AG09309 (cell line): ENCODE measurements around the gene PKIG.
A peak's percentile ranks its signal among the peaks of the same experiment; 100 is the strongest.

Experiments used
- DNase-seq: peaks from one replicate; pipeline ENCODE4 v3.0.0-alpha.2; 2010; ENCODE audit warnings: low read depth
- H3K4me3 ChIP-seq: 2 replicates; pipeline ENCODE4 v1.5.1; 2011; ENCODE audit warnings: mild to moderate bottlenecking, low read depth, low read length, moderate library complexity; ENCODE audit not compliant: control insufficient read depth
- TF ChIP-seq, protein P1 (sequence below): IDR thresholded peaks from 2 replicates; pipeline ENCODE4 v1.5.1; 2011; ENCODE audit warnings: mild to moderate bottlenecking, low read depth, low read length, inconsistent platforms; ENCODE audit not compliant: insufficient read depth, control insufficient read depth; ENCODE audit errors: missing control alignments

Gene PKIG

DNA sequence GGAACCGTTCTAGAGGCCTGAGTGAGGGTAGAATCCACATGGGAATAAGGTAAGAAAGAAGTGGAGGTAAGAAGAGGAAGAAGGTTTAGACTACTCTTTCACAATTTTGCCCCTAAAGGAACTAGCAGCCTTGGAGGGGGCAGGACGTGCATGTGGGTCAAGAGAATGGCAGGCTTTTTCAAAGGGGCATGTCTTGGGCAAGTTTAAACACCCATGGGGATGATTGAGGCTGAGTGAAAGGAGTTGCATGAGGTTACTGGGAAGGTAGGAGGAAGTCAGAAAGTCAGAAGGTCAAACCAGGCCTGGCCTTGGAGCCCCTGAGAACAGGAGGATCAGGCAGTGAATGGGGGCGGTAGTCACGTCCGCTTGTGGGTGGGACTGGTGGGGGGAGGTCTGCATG lies 58.9 kb downstream of the PKIG start:
- H3K4me3 ChIP-seq: no peak overlapping the region
- no peak for DNase-seq
- TF ChIP-seq, protein P1, sequence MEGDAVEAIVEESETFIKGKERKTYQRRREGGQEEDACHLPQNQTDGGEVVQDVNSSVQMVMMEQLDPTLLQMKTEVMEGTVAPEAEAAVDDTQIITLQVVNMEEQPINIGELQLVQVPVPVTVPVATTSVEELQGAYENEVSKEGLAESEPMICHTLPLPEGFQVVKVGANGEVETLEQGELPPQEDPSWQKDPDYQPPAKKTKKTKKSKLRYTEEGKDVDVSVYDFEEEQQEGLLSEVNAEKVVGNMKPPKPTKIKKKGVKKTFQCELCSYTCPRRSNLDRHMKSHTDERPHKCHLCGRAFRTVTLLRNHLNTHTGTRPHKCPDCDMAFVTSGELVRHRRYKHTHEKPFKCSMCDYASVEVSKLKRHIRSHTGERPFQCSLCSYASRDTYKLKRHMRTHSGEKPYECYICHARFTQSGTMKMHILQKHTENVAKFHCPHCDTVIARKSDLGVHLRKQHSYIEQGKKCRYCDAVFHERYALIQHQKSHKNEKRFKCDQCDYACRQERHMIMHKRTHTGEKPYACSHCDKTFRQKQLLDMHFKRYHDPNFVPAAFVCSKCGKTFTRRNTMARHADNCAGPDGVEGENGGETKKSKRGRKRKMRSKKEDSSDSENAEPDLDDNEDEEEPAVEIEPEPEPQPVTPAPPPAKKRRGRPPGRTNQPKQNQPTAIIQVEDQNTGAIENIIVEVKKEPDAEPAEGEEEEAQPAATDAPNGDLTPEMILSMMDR: no peak

DNA sequence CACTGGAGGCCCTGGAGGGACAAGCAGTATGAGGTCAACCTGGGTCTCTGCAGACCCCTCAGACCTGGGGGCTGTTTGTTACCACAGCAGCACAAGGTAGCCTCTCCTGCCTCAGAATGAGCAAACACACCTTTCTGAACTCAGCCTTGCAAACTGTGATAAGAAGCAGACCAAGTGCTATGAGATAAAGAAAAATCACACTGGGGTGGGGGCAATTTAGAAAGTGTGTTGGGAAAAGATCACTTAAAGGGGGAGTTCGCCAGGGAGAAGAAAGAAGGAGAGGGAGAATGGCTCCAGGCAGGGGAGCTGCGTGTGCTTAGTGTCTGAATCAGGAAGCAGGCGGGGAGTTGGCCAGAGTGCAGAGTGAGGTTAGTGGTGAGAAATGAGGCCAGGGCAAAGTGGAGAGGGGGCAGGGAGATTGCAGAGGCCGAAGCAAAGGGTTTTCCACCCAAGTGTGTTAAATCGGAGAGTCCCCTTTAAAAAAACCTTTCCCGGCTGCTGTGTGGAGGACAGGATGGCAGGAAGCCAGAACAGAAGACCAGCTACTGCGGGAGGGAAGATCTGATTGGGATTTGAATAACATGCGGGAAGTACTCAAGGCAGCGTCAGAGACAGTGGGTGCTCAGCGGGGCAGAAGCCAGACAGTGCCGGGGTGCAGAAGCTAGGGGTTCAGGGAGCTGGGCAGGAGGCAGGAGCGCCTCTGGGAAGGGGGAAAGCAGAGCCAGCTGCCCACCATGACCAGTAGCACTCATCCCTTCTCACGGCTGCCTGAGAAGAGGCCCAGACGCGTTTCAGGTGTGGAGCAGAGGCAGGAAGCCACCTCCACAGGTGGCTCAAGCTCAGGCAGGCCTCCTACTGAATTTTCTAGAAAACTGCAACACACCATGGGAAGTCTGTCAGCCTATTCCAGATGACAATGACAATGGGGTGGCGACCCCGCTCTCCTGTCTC lies 60.1 kb downstream of the PKIG start:
- TF ChIP-seq, protein P1: no peak
- DNase-seq: peak; percentile 42
- H3K4me3 ChIP-seq: no peak overlapping the region

DNA sequence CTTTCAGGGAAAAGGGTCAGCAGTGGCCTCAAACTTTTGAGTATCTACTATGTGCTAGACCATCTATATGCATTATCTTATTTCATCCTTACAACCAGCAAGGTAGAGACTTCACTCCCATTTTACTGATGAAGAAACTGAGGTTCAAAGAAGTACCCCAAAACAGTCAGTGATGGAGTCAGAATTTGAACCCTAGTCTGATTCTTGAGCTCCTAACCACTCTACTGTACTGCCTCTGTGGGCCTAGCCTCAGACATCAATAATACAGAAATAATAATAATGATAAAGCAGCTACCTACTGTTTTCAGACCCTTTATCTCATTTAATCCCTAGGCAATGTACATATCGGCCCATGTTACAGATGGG lies 60.8 kb downstream of the PKIG start:
- no peak overlapping the region for H3K4me3 ChIP-seq
- DNase-seq: no peak
- TF ChIP-seq, protein P1: no peak

DNA sequence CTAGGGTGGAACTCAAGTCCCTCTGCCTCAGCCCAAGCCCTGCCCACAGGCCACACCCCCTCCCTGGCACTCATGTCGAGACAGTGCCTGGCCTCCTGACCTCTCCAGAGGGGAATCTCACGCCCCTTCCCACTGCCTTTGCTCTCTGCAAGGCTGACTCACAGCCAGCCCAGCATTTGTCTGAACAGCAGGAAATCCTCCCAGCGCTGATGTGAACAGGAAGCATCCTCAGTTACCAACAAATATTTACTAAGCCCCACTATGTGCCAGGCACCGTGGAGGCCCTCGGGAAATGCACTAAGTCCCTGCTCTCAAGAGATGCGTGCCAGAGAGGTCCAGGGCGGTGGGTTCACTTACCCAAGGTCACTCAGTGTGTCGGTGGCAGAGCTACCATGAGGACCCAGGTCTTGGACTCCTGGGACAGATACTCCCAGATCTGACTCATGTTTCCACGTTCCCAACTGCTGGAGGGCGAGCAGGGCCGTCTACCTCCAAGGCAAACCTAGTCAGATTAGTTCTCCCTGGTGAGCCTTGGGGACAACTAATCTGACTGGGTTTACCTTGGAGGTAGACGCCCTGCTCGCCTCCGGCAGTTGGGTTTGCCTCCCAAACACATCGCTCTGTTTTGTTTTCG lies 61.3 kb downstream of the PKIG start:
- DNase-seq: peak; percentile 10
- TF ChIP-seq, protein P1: no peak
- H3K4me3 ChIP-seq: no peak overlapping the region

DNA sequence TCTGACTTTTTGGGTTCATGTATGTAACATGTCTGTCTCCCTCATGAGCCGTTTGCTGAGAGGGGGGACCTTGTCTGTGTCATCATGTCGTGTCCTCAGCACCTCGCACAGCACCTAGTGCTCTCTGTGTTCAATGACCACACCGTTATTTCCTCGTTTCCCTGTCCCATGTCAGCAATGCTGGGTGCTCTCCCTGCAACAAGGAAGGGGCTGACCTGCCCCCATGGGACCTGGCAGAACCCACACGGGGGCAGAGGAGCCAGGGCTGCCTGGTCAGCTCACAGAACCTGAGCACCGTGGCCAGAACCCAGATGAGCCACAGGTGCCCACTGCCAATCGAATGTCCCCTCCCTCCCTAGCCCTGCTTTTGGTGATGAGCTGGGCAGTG lies 61.8 kb downstream of the PKIG start:
- no peak for DNase-seq
- H3K4me3 ChIP-seq: no peak overlapping the region
- TF ChIP-seq, protein P1: no peak

DNA sequence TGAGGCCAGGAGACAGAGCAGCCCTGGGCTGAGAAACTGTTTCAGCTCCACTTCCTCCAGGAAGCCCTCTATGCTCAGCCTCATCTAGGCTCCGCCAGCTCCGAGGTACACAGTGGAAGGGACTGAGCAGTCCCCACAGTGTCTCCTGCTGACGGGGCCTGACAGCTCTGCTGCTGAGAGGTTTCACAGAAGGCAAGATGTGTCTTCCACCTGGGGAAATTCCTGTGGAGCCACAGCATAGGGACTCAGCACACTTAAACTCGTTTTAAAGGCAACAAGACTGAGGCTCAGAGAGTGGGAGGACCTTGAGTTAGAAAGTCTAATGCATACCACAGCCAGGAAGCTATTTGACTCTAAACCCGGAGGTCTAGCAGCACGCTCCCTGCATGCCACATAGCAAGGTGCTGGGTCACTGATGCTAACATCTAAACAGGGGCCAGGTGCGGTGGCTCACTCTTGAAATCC lies 62.3 kb downstream of the PKIG start:
- H3K4me3 ChIP-seq: no peak overlapping the region
- no peak for DNase-seq

More for the DNA sequence above, 62.3 kb downstream of the PKIG start:
- TF ChIP-seq, protein P1: no peak
